H1 (cell line): ENCODE measurements around the gene CAMK1G. TPM values are rescaled to one million over a fixed set of nuclear protein-coding genes. Genes with fewer than 3 reads are reported as not detected.

Source experiments
- ASH2L ChIP-seq: fragments of 200-600, 300-600 bp; sonication (generic); IDR thresholded peaks from one replicate; pipeline ENCODE4 v1.7.1; 2017; ENCODE audit warnings: low read length
- CBX5 ChIP-seq: fragments of 300-800, 300-1000 bp; sonication (generic); IDR thresholded peaks from 2 replicates; pipeline ENCODE4 v1.7.1; 2016; ENCODE audit warnings: antibody characterized with exemption, low read length, low read depth
- CHD1 ChIP-seq: IDR thresholded peaks from 2 replicates; pipeline ENCODE4 v1.6.1; 2012; ENCODE audit warnings: low read depth, low read length, improper control_type of control experiment
- GABPA ChIP-seq: IDR thresholded peaks from 2 replicates; pipeline ENCODE4 v1.6.1; 2011; ENCODE audit warnings: mild to moderate bottlenecking, low read length, moderate library complexity, borderline replicate concordance; ENCODE audit not compliant: insufficient read depth
- NRF1 ChIP-seq: IDR thresholded peaks from 2 replicates; pipeline ENCODE4 v1.6.1; 2011; ENCODE audit warnings: mild to moderate bottlenecking, low read depth, low read length, improper control_type of control experiment
- RAD21 ChIP-seq, 2 experiments: IDR thresholded peaks in 1 of 2; conservative IDR thresholded peaks in 1 of 2; 2 replicates each; pipeline ENCODE4 v1.6.1; 2011; ENCODE audit warnings: low read depth in 2 of 2, low read length in 2 of 2, improper control_type of control experiment in 1 of 2, inconsistent platforms in 1 of 2, mild to moderate bottlenecking in 1 of 2, moderate library complexity in 1 of 2
- SP4 ChIP-seq: IDR thresholded peaks from 2 replicates; pipeline ENCODE4 v1.6.1; 2012; ENCODE audit warnings: low read length, inconsistent platforms
- USF2 ChIP-seq: IDR thresholded peaks from 2 replicates; pipeline ENCODE4 v1.6.1; 2011; ENCODE audit warnings: low read length, improper control_type of control experiment
- ZNF274 ChIP-seq: IDR thresholded peaks from 2 replicates; pipeline ENCODE4 v1.7.0; 2012; ENCODE audit warnings: low read length, borderline replicate concordance; ENCODE audit errors: extremely low read depth
- polyA plus RNA-seq, 7 experiments: library from polyadenylated mRNA; depleted of rRNA in 3 of 7; stranded (reverse) in 5 of 7; unstranded in 2 of 7; fragments of >200 nt in 5 of 7; fragments of 200-250 nt in 2 of 7; gene quantifications; 1 replicate in 5 of 7; 2 replicates in 1 of 7; 4 replicates in 1 of 7; pipeline versions ENCODE4 v1.2.1 to v1.2.3, GENCODE V29; 2011 to 2013; ENCODE audit warnings: missing spikeins in 2 of 7, mixed read lengths in 2 of 7
- total RNA-seq: library from RNA; stranded (reverse); fragmentation: NEBNext Ultra II Directional; extraction: Animal tissue kit (Norgen Biotek cat#: 25700); gene quantifications from 2 replicates; pipeline ENCODE4 v1.2.1, GENCODE V29; 2021

The CAMK1G gene
- total and polyA plus RNA-seq, 2 of the 8 experiments (the other 6 are each of a cell fraction or from before 2014, with no cell fraction given), result 1.00 to 1.0 TPM

GRCh38 chr1:209610631-209610905 is 27.1 kb downstream of the CAMK1G start (continued):
- no peak for TF ChIP-seq CBX5
- TF ChIP-seq USF2, result no peak
- no peak for TF ChIP-seq NRF1
- TF ChIP-seq ASH2L, result no peak
- no peak for TF ChIP-seq CHD1
- no peak for TF ChIP-seq GABPA
- TF ChIP-seq ZNF274, result no peak
- TF ChIP-seq SP4, result no peak
- no peak for TF ChIP-seq RAD21 (IDR thresholded peaks at IDR 0.05 in 1 of 2, conservative IDR thresholded peaks at IDR 0.05 in 1 of 2; ENCODE audit: low read depth in 2 of 2, low read length in 2 of 2)
